GM12892 (cell line): ENCODE measurements around the gene LRRFIP1.

Experiments
- DNase-seq: peaks from one replicate; pipeline ENCODE4 v3.0.0; 2011; ENCODE audit not compliant: insufficient read length
- FAIRE-seq: peaks from 2 replicates; lab custom pipeline; 2011; peaks lifted over from hg19 to GRCh38; lab: Jason Lieb, UNC
- POLR2A ChIP-seq: IDR thresholded peaks from 2 replicates; pipeline ENCODE4 v1.6.1; 2011; ENCODE audit warnings: low read depth, low read length, control low read depth
- POLR2AphosphoS5 ChIP-seq: IDR thresholded peaks from 2 replicates; pipeline ENCODE4 v1.6.1; 2011; ENCODE audit warnings: low read depth, low read length, control low read depth
- TAF1 ChIP-seq: IDR thresholded peaks from 2 replicates; pipeline ENCODE4 v1.6.1; 2011; ENCODE audit warnings: low read depth, mild to moderate bottlenecking, control low read depth, low read length, borderline replicate concordance

LRRFIP1 gene

DNA sequence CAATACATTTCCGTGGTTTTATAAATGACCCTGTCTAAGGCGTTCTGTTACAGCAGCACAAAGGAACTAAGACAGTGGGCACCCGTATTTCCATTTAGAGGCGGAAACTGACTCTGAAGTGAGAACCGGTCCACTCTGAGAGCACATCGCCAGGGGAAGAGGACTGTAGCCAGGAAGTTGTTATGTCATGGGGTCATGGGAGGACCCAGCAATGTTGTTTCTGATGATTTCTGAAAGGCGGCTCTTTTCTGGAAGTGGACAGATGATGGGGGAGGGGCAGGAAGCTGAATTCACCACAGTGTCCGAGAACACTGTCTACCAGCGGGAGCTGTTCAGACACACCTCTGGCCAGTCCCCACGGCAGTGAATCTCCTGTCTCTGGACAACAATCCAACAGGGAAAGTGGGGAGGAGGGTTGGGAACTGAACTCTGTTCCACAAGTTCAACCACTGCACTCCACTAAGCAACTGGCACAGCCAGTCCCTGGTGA lies 2.1 kb upstream of the LRRFIP1 start:
- DNase-seq (no peak), FAIRE-seq (no peak)
- no peak for TF ChIP-seq TAF1
- no peak for TF ChIP-seq POLR2A
- no peak for TF ChIP-seq POLR2AphosphoS5

DNA sequence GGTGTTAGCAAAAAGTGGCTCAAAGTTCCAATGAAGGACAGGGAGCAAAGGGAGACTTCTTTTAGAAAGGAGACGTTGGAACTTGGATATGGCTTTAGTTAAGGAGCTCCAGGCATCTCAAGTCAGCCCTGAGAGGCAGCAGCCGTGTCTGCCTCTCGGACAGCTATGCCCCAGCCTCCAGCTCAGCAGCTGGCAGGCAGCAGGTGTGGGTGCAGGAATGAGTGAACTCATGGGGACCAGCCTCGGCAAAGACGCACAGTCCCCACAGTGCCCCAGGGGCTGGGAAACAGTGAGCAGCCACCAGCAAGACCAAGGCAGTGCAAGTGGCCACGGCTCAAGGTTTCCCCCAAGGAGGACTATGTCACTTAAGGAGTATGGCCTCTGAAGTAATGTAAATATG lies 1.6 kb upstream of the LRRFIP1 start:
- DNase-seq (no peak), FAIRE-seq (no peak)
- TF ChIP-seq POLR2A = no peak
- TF ChIP-seq TAF1 = no peak
- TF ChIP-seq POLR2AphosphoS5 = no peak

DNA sequence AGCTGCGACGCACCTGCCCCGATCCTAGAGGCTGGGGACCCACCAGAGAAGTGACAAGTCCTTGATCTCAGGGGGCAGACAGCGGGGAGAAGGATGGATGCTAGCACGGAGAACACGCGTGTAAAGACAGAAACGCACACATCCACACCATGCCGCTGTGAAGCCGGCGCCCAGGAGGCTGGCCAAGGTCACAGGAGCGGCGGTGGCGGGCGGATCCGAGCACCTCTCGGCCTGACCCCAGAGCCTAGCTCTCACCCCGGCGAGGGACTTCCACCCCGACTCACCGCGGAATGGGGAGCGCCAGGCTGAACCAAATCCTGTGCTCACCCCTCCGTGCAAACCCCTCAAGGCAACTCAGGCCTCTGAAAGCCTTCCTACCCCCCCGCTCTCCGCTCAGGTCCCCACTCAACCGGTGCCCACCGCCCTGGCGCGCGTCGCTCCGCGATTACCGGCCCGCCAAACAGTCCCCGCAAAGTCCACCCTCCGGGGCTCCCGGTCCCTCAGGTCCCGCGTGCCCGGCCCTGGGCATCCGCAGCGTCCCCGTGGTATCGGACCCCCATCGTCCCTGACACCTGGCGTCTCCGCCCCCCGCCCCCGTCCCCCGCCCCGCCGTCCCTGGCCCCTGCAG lies 460 bp upstream of the LRRFIP1 start:
- TF ChIP-seq TAF1 (no peak), POLR2AphosphoS5 (no peak), POLR2A (no peak)
- no peak for DNase-seq
- no peak for FAIRE-seq

GRCh38 chr2:237628247-237629187 lies 1.1 kb downstream of the LRRFIP1 start:
- TF ChIP-seq POLR2AphosphoS5 (no peak), POLR2A (no peak), TAF1 (no peak)
- DNase-seq = no peak
- no peak for FAIRE-seq

DNA sequence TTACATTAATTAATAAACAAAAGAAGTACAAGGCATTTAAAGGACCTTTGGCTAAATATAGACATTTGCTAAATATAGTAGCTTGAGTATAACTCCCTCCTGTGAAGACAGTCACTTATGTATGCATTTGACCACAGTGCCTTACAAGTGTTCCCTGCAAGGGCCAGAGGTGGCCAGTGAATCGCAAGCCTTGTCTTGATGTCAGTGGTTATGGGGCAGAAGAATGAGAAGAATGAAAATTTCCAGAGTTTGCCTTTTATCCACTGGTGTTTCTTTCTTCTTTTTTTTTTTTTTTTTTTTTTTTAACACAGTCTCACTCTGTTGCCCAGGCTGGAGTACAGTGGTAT lies 1.8 kb downstream of the LRRFIP1 start:
- FAIRE-seq (no peak), DNase-seq (no peak)
- TF ChIP-seq POLR2AphosphoS5 (no peak), POLR2A (no peak), TAF1 (no peak)

DNA sequence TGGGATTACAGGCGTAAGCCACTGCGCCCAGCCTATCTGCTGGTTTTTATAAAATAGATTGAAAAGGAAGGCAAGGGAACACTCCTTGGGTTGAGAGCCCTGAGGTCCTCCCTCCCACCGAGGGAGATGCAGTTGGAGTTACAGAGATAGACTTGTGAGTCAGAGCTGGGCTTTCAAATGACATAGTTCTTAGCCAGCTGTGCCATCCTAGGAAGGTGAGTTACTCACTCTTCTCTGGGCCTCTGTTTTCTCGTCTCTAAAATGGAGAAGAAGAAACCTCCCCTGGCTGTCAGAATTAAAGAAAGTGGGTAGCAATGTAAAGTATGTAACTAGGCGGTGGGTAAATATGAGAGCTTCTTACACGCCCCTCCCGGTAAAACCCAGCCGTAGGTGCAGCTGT lies 2.4 kb downstream of the LRRFIP1 start:
- TF ChIP-seq POLR2A (no peak), POLR2AphosphoS5 (no peak), TAF1 (no peak)
- DNase-seq = no peak
- no peak for FAIRE-seq

DNA sequence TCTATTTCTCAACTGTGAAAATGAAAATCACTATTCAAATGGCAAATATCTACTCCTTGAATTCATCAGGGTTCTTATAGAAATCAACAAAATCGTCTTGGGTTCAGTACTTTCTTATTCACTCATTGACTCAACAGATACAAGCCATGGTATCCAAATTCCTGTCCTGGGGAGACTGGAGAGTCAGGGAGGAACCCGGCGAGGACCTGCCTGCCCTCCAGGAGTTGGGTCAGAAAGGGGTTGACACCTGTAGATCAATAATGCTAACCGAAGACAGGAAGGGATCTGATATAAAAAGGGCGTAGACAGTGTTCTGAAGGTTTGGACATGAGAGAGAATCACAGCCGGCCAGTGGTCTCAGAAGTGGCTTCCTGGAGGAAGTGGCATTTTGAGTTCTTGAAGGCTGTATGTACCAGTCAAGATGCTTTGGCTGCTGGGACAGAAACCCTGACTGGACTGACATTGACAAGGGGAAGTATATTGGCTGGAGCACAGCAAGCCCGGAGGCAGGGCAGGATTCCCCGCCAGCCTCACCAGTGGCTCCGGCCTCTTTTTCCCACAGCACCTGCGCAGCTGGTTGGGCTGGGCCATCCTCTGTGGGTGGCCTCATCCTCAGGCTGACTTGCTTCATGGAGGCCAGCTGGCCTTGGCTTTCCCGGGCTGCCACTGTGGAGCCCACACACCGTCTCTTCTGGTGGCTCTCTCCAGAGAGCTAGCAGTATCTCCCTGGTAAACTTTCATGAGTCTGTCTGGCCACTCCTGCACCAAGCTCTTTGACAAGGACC lies 3.0 kb downstream of the LRRFIP1 start:
- no peak for FAIRE-seq

DNA sequence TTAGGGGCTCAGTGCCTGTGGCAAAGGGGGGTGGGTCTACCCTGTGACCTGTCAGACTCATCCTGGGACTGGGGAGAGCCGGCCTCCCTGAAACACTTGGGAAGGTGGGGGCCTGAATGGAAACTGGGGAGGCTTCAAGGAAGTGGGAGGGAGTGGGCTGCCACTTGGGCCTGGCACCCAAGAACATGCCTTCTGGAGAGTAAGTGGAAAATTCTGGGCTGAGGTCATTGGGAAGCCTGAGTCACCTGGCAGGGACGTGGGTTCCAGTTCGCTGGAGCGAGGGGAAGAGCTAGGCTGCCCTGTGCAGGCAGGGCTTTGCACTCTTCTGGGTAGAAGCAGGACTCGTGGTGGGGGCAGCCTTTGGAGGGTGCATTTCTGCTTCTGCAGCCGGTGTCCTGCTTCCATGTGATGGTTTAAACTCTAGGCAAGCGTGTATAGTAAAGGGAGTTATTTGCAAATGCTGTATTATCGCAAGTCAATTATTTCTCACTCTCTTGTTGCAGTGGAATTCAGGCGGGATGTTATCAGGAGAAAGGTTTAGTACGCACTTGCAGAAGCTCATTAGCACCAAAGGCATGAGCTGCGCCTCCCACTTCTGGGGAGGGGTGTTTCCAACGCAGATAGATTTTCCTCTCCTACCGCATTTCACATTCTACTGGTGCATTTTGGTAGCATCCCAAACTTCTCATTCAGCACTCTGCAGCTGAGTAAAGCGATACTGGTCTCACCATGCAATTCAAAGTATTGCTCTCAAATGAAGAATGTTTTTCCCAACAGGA lies 3.8 kb downstream of the LRRFIP1 start:
- DNase-seq (no peak), FAIRE-seq (no peak)
- TF ChIP-seq POLR2AphosphoS5 (no peak), TAF1 (no peak), POLR2A (no peak)

More for the DNA sequence above, 3.0 kb downstream of the LRRFIP1 start:
- no peak for DNase-seq
- TF ChIP-seq TAF1 (no peak), POLR2A (no peak), POLR2AphosphoS5 (no peak)

- no peak for FAIRE-seq
- no peak for DNase-seq
These were observed 4.6 kb downstream of the LRRFIP1 start for GRCh38 chr2:237631801-237632585.

GRCh38 chr2:237633061-237633561 lies 5.7 kb downstream of the LRRFIP1 start:
- no peak for FAIRE-seq
- TF ChIP-seq POLR2AphosphoS5 (no peak), TAF1 (no peak), POLR2A (no peak)

More at GRCh38 chr2:237631801-237632585, 4.6 kb downstream of the LRRFIP1 start:
- TF ChIP-seq TAF1 = no peak
- no peak for TF ChIP-seq POLR2AphosphoS5
- no peak for TF ChIP-seq POLR2A

More at GRCh38 chr2:237633061-237633561, 5.7 kb downstream of the LRRFIP1 start:
- DNase-seq = no peak
